NCI-H2107 (cell line): ENCODE results near the gene CD48.

ENCODE experiments used
- DNase-seq: peaks from one replicate; lab custom pipeline; 2025; lab: John Stamatoyannopoulos, UW

CD48 gene

GRCh38 chr1:160634543-160635491 lies 76.8 kb downstream of the CD48 start:
- no peak for DNase-seq

DNA sequence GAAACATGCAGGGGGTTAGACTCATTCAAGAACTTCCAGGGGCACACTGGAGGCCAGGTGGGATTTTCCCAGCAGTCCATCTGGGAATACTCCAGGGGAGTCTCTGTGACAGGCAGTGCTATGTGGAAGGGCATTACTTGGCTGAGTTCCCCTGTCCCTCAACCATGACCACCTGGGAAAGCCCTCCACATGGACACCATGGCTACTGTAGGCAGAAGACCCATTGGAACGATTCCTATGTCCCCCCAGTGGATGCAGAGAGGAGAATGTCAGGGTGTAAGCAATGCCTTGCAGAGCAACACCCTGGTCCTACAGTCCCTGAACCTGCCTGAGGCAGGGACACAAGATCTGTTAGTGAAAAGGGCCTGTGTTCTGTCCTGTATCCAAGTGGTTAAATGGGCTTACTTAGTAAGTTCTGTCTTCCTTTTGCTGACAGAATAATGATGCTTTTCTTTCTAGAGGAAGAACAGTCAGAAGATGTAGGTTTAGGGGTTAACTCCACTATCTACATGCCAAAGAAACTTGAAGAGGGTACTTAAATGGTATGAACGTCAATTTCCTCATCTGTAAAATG lies 78.2 kb downstream of the CD48 start:
- no peak for DNase-seq

DNA sequence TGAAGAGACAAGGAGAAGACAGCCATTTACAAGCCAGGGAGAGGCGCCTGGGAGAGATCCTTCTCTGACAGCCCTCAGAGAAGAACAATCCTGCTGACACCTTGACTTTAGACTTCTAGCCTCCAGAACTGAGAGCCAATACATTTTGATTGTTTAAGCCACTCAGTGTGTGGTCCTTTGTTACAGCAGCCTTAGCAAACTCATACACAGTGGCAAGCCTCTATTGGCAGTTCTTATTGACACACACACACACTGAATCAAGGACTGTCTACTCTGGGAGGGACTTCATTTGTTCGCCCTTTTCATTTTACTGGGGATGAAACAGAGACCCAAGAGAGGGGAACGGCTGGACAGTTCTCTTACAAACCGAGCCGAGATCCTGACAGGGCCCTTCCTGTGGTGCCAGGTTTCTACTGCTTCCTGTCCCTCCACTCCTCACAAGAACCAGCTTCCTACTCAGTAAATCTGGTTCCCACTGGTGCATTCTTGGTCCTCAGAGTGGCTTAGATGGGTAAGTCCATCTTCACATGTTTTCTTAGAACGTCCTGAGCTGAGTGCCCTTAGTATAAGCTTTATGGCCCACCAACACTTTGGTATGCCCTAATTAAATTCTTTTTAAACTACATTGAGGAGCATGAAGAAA lies 79.5 kb downstream of the CD48 start:
- no peak for DNase-seq

GRCh38 chr1:160630523-160631451 lies 80.8 kb downstream of the CD48 start:
- DNase-seq: no peak

GRCh38 chr1:160629286-160630210 lies 82.1 kb downstream of the CD48 start:
- no peak for DNase-seq

- DNase-seq: no peak
Observed at GRCh38 chr1:160628799-160629263, 82.8 kb downstream of the CD48 start.
